HG03097 (cell line): ENCODE data around the gene ESPL1.

Experiments used
- ATAC-seq: cut with Tn5 transposase; IDR thresholded peaks from one replicate; pipeline ENCODE4 v1.9.1; 2021; ENCODE audit not compliant: unreplicated experiment, low FRiP score

Gene ESPL1

DNA sequence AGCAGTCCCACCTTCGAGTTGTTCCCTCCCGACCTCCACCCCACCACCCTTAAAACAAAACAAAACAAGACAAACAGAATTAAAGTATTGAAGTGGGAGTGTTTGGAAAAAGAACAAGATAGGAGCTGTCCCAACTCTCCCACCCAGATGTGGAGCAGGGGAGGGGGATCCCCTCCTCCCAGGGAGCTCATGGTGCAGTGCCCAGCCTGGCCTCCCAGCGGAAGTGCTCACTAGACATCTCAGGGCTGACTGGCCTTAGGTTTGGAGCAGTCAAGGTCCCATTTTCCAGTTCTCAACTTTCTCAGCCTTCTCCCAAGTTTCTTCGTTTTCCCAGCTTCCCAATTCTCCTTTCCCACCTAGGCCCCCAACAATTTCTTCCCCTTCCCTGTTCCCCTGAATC lies 65.2 kb downstream of the ESPL1 start:
- ATAC-seq = no peak

DNA sequence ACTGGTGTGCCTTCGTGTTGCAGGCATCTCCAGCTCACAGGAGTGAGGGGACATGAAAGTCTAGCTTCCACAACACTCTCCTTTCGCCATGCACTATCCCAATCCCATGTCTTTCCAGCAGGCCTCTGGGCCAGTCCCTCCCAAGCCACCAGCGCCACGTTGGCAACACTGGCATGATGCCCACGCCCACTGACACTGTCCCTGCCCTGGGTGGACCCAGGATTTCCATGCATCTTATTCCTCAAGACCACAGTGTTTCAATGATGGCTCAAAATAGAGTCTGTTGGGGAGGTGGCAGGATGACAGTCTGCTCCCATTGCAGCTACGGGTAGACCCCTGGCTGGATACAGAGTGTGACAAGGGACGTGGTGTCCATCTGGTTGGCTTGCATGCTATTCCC lies 65.7 kb downstream of the ESPL1 start:
- no peak for ATAC-seq

DNA sequence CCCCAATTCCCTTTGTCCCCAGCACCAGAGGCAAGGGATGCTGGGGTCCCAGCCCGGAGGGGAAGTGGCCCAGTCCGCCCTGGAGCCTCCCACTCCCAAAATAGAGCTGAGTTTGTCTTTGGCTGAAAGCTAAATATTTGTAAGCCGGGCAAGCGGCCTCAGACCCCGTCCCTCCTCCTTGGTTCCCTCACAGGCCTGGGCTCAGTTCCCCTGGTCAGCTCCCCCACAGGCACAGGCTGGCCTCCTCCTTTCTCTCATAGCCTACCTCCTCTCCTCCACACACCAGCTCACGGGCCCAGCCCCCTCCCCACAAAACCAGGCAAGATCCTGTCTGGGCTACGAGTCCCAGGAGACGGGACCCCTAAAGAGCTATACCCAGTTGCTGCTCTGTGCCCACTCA lies 66.7 kb downstream of the ESPL1 start:
- ATAC-seq = no peak

DNA sequence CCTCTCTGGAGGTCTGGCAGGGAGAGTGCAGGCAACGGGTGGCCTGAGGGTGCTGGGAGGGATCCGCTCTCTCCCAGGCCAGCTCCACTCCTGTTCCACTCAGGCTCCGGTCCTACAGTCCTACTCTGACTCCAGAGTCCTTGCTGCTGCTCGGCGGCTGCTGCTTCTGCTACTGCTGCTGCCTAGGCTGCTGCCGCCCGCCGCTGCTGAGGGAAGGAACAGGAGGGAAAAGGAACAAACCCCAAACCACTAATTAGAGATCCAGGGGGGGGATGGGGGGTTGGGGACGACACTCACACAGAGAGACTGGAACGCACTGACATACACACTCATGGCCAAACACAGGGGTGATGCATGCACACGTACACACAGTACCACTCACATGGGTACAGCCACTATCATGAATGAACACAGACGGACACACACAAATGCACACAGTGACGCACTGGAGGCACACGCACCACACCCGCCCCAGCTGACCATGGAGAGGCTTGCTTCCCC lies 68.1 kb downstream of the ESPL1 start, which contains the start of gene SP7:
Gene SP7 (minus strand): TSS at position 174 of the 501 bp plus-strand sequence. CDS start 708 bp downstream, outside the sequence.
- no peak for ATAC-seq

DNA sequence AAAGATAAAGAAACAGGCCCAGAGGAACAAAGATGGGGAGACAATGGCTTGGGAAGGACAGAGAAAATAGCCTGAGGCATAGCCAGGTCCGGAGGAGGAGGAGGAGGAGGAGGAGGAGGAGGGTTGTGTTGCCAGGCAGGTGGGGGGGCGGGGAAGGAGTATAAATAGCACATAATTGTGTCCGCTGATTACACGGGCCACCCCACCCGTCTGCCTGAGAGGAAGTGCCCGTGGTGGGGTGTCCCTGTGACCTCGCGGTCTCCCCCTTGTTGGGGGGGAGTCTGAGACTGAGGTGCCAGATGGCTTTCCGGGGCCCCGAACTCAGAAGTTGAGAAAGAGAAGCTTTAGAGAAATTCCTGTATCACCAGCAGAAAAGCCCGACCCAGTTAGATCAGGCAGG lies 69.9 kb downstream of the ESPL1 start:
- ATAC-seq = no peak

DNA sequence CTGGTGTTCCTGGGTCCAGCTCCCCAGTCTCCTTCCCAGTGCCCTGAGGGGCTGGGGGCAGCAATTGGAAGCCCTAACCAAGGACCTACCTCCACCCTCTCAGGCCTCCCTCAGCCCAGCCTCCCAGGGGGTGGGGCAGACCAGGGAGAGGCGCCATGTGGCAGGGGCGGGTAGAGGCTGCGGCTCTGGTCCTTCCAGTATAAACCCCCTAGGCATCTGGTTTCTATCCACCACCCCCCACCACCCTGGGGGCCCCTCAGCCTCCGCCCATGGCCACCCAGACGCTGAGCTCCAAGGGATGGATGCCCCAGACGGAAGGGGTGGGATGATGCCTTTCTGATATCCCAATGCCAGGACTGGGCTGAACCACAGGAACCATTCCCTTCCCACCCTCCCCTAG lies 70.8 kb downstream of the ESPL1 start:
- ATAC-seq = no peak

DNA sequence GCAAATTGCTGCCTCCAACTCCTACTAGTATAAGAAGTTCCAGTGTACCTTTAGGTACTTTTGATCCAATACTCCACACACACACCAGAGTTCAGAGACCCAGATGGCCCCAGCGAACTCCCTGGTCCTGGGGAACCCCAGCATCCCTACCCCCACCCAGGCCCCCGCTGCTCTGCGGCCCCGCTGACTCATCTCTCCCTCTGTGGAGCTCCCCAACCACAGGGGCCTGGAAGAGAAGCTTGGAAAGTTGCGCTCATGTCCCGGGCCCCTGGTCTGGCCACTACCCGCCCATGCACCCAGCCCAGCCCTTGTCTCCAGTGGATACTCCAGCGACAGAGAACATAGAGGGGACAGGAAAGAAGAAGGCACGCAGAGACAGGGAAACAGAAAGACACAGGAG lies 72.3 kb downstream of the ESPL1 start:
- no peak for ATAC-seq
